Neural crest cell (in vitro differentiated cells): ENCODE measurements around the gene NFASC. TPM values are rescaled to one million over a fixed set of nuclear protein-coding genes. Genes with fewer than 3 reads are reported as not detected.

ENCODE experiments used
- DNase-seq: peaks from one replicate; pipeline ENCODE4 v3.0.0; 2021; ENCODE audit warnings: low read depth, mixed read lengths, low spot score
- H3K27ac Mint-ChIP-seq: one replicate; pipeline ENCODE4 v1.8.0; 2021; ENCODE audit warnings: mild to moderate bottlenecking, mixed read lengths; ENCODE audit not compliant: unreplicated experiment
- H3K27me3 Mint-ChIP-seq: 2 replicates; pipeline ENCODE4 v1.8.0; 2021; ENCODE audit warnings: low read depth, mild to moderate bottlenecking, mixed read lengths
- H3K36me3 Mint-ChIP-seq: 2 replicates; pipeline ENCODE4 v1.8.0; 2021; ENCODE audit warnings: low read depth, mild to moderate bottlenecking, mixed read lengths
- H3K4me1 Mint-ChIP-seq: 2 replicates; pipeline ENCODE4 v1.8.0; 2021; ENCODE audit warnings: mixed read lengths
- H3K4me3 Mint-ChIP-seq: one replicate; pipeline ENCODE4 v1.8.0; 2021; ENCODE audit warnings: mild to moderate bottlenecking, mixed read lengths
- H3K9me3 Mint-ChIP-seq: 2 replicates; pipeline ENCODE4 v1.8.0; 2021; ENCODE audit warnings: mixed read lengths
- CTCF ChIP-seq: fragments of 200-600 bp; sonication (generic); conservative IDR thresholded peaks from 2 replicates; pipeline ENCODE4 v1.5.0; 2021; ENCODE audit warnings: antibody characterized with exemption, mild to moderate bottlenecking
- total RNA-seq: library from RNA; stranded (reverse); gene quantifications from 2 replicates; pipeline ENCODE4 v1.2.1, GENCODE V29; 2021

Gene NFASC
- total RNA-seq, 1 donor from 2014 or later: 12.9 TPM

- peaks cover 10% of the 10 kb centered on the region for H3K4me1 Mint-ChIP-seq
- DNase-seq: no peak
- no peak overlapping the region for H3K4me3 Mint-ChIP-seq
- no peak for TF ChIP-seq CTCF
- no peaks in the 10 kb centered on the region for H3K36me3 Mint-ChIP-seq
- H3K27ac Mint-ChIP-seq: no peak overlapping the region
- H3K9me3 Mint-ChIP-seq: no peaks in the 10 kb centered on the region
- no peaks in the 10 kb centered on the region for H3K27me3 Mint-ChIP-seq
These were observed 76.7 kb downstream of the NFASC start for GRCh38 chr1:204947338-204947737.

- DNase-seq: no peak
- H3K9me3 Mint-ChIP-seq: no peaks in the 10 kb centered on the region
- no peak for TF ChIP-seq CTCF
- no peak overlapping the region for H3K4me3 Mint-ChIP-seq
- H3K4me1 Mint-ChIP-seq: peaks cover 10% of the 10 kb centered on the region
- no peaks in the 10 kb centered on the region for H3K36me3 Mint-ChIP-seq
- no peaks in the 10 kb centered on the region for H3K27me3 Mint-ChIP-seq
- no peak overlapping the region for H3K27ac Mint-ChIP-seq
These were observed 77.1 kb downstream of the NFASC start for GRCh38 chr1:204947747-204948146.

GRCh38 chr1:204950353-204951001 lies 79.8 kb downstream of the NFASC start:
- peaks cover 10% of the 10 kb centered on the region for H3K4me1 Mint-ChIP-seq
- no peak for TF ChIP-seq CTCF
- no peaks in the 10 kb centered on the region for H3K9me3 Mint-ChIP-seq
- DNase-seq: no peak
- no peak overlapping the region for H3K27ac Mint-ChIP-seq
- H3K36me3 Mint-ChIP-seq: no peaks in the 10 kb centered on the region
- peaks cover under 1% of the 10 kb centered on the region for H3K27me3 Mint-ChIP-seq
- peak overlapping the region; percentile 38 for H3K4me3 Mint-ChIP-seq

GRCh38 chr1:204958317-204959307 lies 88.0 kb downstream of the NFASC start:
- Mint-ChIP-seq H3K9me3 (no peaks in the 10 kb centered on the region), H3K27ac (no peak overlapping the region), H3K36me3 (no peaks in the 10 kb centered on the region), H3K27me3 (peaks cover 40% of the 10 kb centered on the region), H3K4me3 (no peak overlapping the region), H3K4me1 (no peaks in the 10 kb centered on the region)
- no peak for TF ChIP-seq CTCF
- DNase-seq: no peak

- H3K36me3 Mint-ChIP-seq: no peaks in the 10 kb centered on the region
- H3K4me3 Mint-ChIP-seq: no peak overlapping the region
- no peaks in the 10 kb centered on the region for H3K9me3 Mint-ChIP-seq
- no peaks in the 10 kb centered on the region for H3K4me1 Mint-ChIP-seq
- DNase-seq: no peak
- no peak overlapping the region for H3K27ac Mint-ChIP-seq
- peaks cover 45% of the 10 kb centered on the region for H3K27me3 Mint-ChIP-seq
- TF ChIP-seq CTCF: no peak
These were observed 88.7 kb downstream of the NFASC start for GRCh38 chr1:204959374-204959773.
